Measurements from ENCODE around the gene CELF1. TPM values are rescaled to one million over a fixed set of nuclear protein-coding genes. Genes with fewer than 3 reads are reported as not detected.

The CELF1 gene
- total and polyA plus RNA-seq, 2 donors, result 35.2 to 125 TPM

- no peak for DNase-seq (ENCODE audit: extremely low spot score)
- H3K4me3 ChIP-seq (ENCODE audit: low read depth, low read length), result no peak overlapping the region
- H3K4me1 ChIP-seq (ENCODE audit: insufficient read depth), result no peaks in the 10 kb centered on the region
- H3K27ac ChIP-seq (ENCODE audit: low read depth), result no peak overlapping the region
- H3K36me3 ChIP-seq (ENCODE audit: insufficient read depth), result no peaks in the 10 kb centered on the region
- WGBS, result 90% methylated on average over 4 of the region's 4 CpGs
Observed at GRCh38 chr11:47445840-47446239, 107.1 kb downstream of the CELF1 start.

- Histone ChIP-seq H3K4me3 (ENCODE audit: low read depth, low read length) (no peak overlapping the region), H3K36me3 (ENCODE audit: insufficient read depth) (no peaks in the 10 kb centered on the region), H3K4me1 (ENCODE audit: insufficient read depth) (no peaks in the 10 kb centered on the region), H3K27ac (ENCODE audit: low read depth) (no peak overlapping the region)
- WGBS, result 78% methylated on average over 3 of the region's 3 CpGs
- DNase-seq (ENCODE audit: extremely low spot score), result no peak
Observed at GRCh38 chr11:47443817-47444216, 109.1 kb downstream of the CELF1 start.

- WGBS, result 78% methylated on average over 12 of the region's 12 CpGs
- no peak overlapping the region for H3K27ac ChIP-seq (ENCODE audit: low read depth)
Observed at GRCh38 chr11:47443028-47443700, 109.8 kb downstream of the CELF1 start.

GRCh38 chr11:47442514-47442913 is 110.4 kb downstream of the CELF1 start:
- WGBS, result 85% methylated on average over 8 of the region's 8 CpGs
- no peak overlapping the region for H3K27ac ChIP-seq (ENCODE audit: low read depth)
- H3K4me3 ChIP-seq (ENCODE audit: low read depth, low read length), result no peak overlapping the region
- no peaks in the 10 kb centered on the region for H3K36me3 ChIP-seq (ENCODE audit: insufficient read depth)
- no peak for DNase-seq (ENCODE audit: extremely low spot score)
- H3K4me1 ChIP-seq (ENCODE audit: insufficient read depth), result no peaks in the 10 kb centered on the region

More at GRCh38 chr11:47443028-47443700, 109.8 kb downstream of the CELF1 start:
- no peak overlapping the region for H3K4me3 ChIP-seq (ENCODE audit: low read depth, low read length)
- H3K36me3 ChIP-seq (ENCODE audit: insufficient read depth), result no peaks in the 10 kb centered on the region
- no peak for DNase-seq (ENCODE audit: extremely low spot score)
- H3K4me1 ChIP-seq (ENCODE audit: insufficient read depth), result no peaks in the 10 kb centered on the region

GRCh38 chr11:47441421-47441820 is 111.5 kb downstream of the CELF1 start:
- no peaks in the 10 kb centered on the region for H3K36me3 ChIP-seq (ENCODE audit: insufficient read depth)
- no peaks in the 10 kb centered on the region for H3K4me1 ChIP-seq (ENCODE audit: insufficient read depth)
- no peak overlapping the region for H3K4me3 ChIP-seq (ENCODE audit: low read depth, low read length)
- WGBS, result 83% methylated on average over 12 of the region's 12 CpGs
- DNase-seq (ENCODE audit: extremely low spot score), result no peak
- no peak overlapping the region for H3K27ac ChIP-seq (ENCODE audit: low read depth)

GRCh38 chr11:47440054-47440476 is 112.9 kb downstream of the CELF1 start:
- 91% methylated on average over 2 of the region's 2 CpGs for WGBS
- no peak overlapping the region for H3K4me3 ChIP-seq (ENCODE audit: low read depth, low read length)
- H3K27ac ChIP-seq (ENCODE audit: low read depth), result no peak overlapping the region
- no peak for DNase-seq (ENCODE audit: extremely low spot score)
- H3K36me3 ChIP-seq (ENCODE audit: insufficient read depth), result no peaks in the 10 kb centered on the region
- no peaks in the 10 kb centered on the region for H3K4me1 ChIP-seq (ENCODE audit: insufficient read depth)

- Histone ChIP-seq H3K4me1 (ENCODE audit: insufficient read depth) (no peaks in the 10 kb centered on the region), H3K27ac (ENCODE audit: low read depth) (no peak overlapping the region), H3K4me3 (ENCODE audit: low read depth, low read length) (no peak overlapping the region), H3K36me3 (ENCODE audit: insufficient read depth) (no peaks in the 10 kb centered on the region)
- no peak for DNase-seq (ENCODE audit: extremely low spot score)
- 88% methylated on average over 18 of the region's 18 CpGs for WGBS
Observed at GRCh38 chr11:47438721-47439120, 114.2 kb downstream of the CELF1 start.

GRCh38 chr11:47437746-47438418 is 115.0 kb downstream of the CELF1 start:
- Histone ChIP-seq H3K36me3 (ENCODE audit: insufficient read depth) (no peaks in the 10 kb centered on the region), H3K4me3 (ENCODE audit: low read depth, low read length) (no peak overlapping the region), H3K27ac (ENCODE audit: low read depth) (no peak overlapping the region), H3K4me1 (ENCODE audit: insufficient read depth) (no peaks in the 10 kb centered on the region)
- 53% methylated on average over 16 of the region's 16 CpGs for WGBS
- DNase-seq (ENCODE audit: extremely low spot score), result no peak

GRCh38 chr11:47437218-47437745 is 115.7 kb downstream of the CELF1 start:
- Histone ChIP-seq H3K27ac (ENCODE audit: low read depth) (no peak overlapping the region), H3K36me3 (ENCODE audit: insufficient read depth) (no peaks in the 10 kb centered on the region), H3K4me3 (ENCODE audit: low read depth, low read length) (no peak overlapping the region), H3K4me1 (ENCODE audit: insufficient read depth) (no peaks in the 10 kb centered on the region)
- WGBS, result 79% methylated on average over 11 of the region's 11 CpGs
- DNase-seq (ENCODE audit: extremely low spot score), result no peak

GRCh38 chr11:47436726-47437125 is 116.2 kb downstream of the CELF1 start:
- WGBS, result 95% methylated on average over 3 of the region's 3 CpGs
- Histone ChIP-seq H3K36me3 (ENCODE audit: insufficient read depth) (no peaks in the 10 kb centered on the region), H3K27ac (ENCODE audit: low read depth) (no peak overlapping the region), H3K4me1 (ENCODE audit: insufficient read depth) (no peaks in the 10 kb centered on the region), H3K4me3 (ENCODE audit: low read depth, low read length) (no peak overlapping the region)
- DNase-seq (ENCODE audit: extremely low spot score), result no peak

GRCh38 chr11:47435687-47436086 is 117.2 kb downstream of the CELF1 start:
- no peak overlapping the region for H3K27ac ChIP-seq (ENCODE audit: low read depth)
- H3K4me3 ChIP-seq (ENCODE audit: low read depth, low read length), result no peak overlapping the region
- WGBS, result 94% methylated on average over 3 of the region's 3 CpGs
- DNase-seq (ENCODE audit: extremely low spot score), result no peak
- no peaks in the 10 kb centered on the region for H3K36me3 ChIP-seq (ENCODE audit: insufficient read depth)
- no peaks in the 10 kb centered on the region for H3K4me1 ChIP-seq (ENCODE audit: insufficient read depth)

- Histone ChIP-seq H3K36me3 (ENCODE audit: insufficient read depth) (no peaks in the 10 kb centered on the region), H3K27ac (ENCODE audit: low read depth) (no peak overlapping the region), H3K4me1 (ENCODE audit: insufficient read depth) (no peaks in the 10 kb centered on the region), H3K4me3 (ENCODE audit: low read depth, low read length) (no peak overlapping the region)
- 75% methylated on average over 7 of the region's 7 CpGs for WGBS
- DNase-seq (ENCODE audit: extremely low spot score), result no peak
Observed at GRCh38 chr11:47434011-47434786, 118.7 kb downstream of the CELF1 start.

GRCh38 chr11:47433157-47433556 is 119.8 kb downstream of the CELF1 start:
- no peak overlapping the region for H3K4me3 ChIP-seq (ENCODE audit: low read depth, low read length)
- DNase-seq (ENCODE audit: extremely low spot score), result no peak
- H3K27ac ChIP-seq (ENCODE audit: low read depth), result no peak overlapping the region
- 41% methylated on average over 3 of the region's 3 CpGs for WGBS
- H3K4me1 ChIP-seq (ENCODE audit: insufficient read depth), result no peaks in the 10 kb centered on the region
- no peaks in the 10 kb centered on the region for H3K36me3 ChIP-seq (ENCODE audit: insufficient read depth)

Data from urinary bladder (tissue), 4 donors.